SK-N-SH treated with all-trans-retinoic acid at 6 μM for 48 hours (cell line): ENCODE data around the gene OSBPL9.
"Not testable (repeated sequence)": the region's sequence is repeated elsewhere in the genome, so short reads cannot be mapped to it uniquely, and the experiment has no call there.

ENCODE experiments used
- ATAC-seq: fragments of 200-7000 bp; cut with Tn5 transposase; 3 replicates; pipeline ENCODE4 v1.9.1; 2020; ENCODE audit warnings: mild to moderate bottlenecking, moderate library complexity
- ARNTL ChIP-seq: fragments of 450-650 bp; formaldehyde crosslinking; IDR thresholded peaks from 2 replicates; pipeline ENCODE4 v1.5.0; 2020; ENCODE audit warnings: low read depth, mild to moderate bottlenecking, moderate library complexity, borderline replicate concordance
- BACH2 ChIP-seq: fragments of 250-450 bp; sonication (Bioruptor Pico); IDR thresholded peaks from 2 replicates; pipeline ENCODE4 v1.9.0; 2021; ENCODE audit warnings: mild to moderate bottlenecking, borderline replicate concordance
- CREB5 ChIP-seq: fragments of 250-450 bp; sonication (Bioruptor Pico); IDR thresholded peaks from 2 replicates; pipeline ENCODE4 v1.5.1; 2020; ENCODE audit warnings: low read depth, mild to moderate bottlenecking, moderate library complexity
- CSRNP3 ChIP-seq: fragments of 250-450 bp; sonication (Bioruptor Pico); IDR thresholded peaks from 2 replicates; pipeline ENCODE4 v1.5.1; 2021; ENCODE audit warnings: mild to moderate bottlenecking, moderate library complexity
- GLIS3 ChIP-seq: fragments of 250-450 bp; sonication (Bioruptor Pico); IDR thresholded peaks from 2 replicates; pipeline ENCODE4 v1.5.0; 2020; ENCODE audit warnings: mild to moderate bottlenecking, moderate library complexity
- ISL1 ChIP-seq: fragments of 250-450 bp; sonication (Bioruptor Pico); IDR thresholded peaks from 2 replicates; pipeline ENCODE4 v2.1.2; 2022; ENCODE audit warnings: mild to moderate bottlenecking, moderate library complexity
- OSR1 ChIP-seq: fragments of 250-450 bp; sonication (Bioruptor Pico); IDR thresholded peaks from 2 replicates; pipeline ENCODE4 v1.8.0; 2022; ENCODE audit warnings: moderate library complexity, mild to moderate bottlenecking, inconsistent platforms
- POU6F1 ChIP-seq: fragments of 250-450 bp; sonication (Bioruptor Pico); IDR thresholded peaks from 2 replicates; pipeline ENCODE4 v1.8.0; 2021; ENCODE audit warnings: low read depth, mild to moderate bottlenecking, moderate library complexity, borderline replicate concordance
- PPARA ChIP-seq: fragments of 250-450 bp; sonication (Bioruptor Pico); IDR thresholded peaks from 2 replicates; pipeline ENCODE4 v1.5.0; 2020; ENCODE audit warnings: mild to moderate bottlenecking, borderline replicate concordance
- RARB ChIP-seq: fragments of 250-450 bp; sonication (Bioruptor Pico); IDR thresholded peaks from 2 replicates; pipeline ENCODE4 v1.8.0; 2021; ENCODE audit warnings: mild to moderate bottlenecking, moderate library complexity
- TCF4 ChIP-seq: fragments of 250-450 bp; sonication (Bioruptor Pico); IDR thresholded peaks from 2 replicates; pipeline ENCODE4 v1.8.0; 2021; ENCODE audit warnings: mild to moderate bottlenecking, moderate library complexity, borderline replicate concordance
- TOX ChIP-seq: fragments of 250-450 bp; sonication (Bioruptor Pico); IDR thresholded peaks from 2 replicates; pipeline ENCODE4 v1.8.0; 2021; ENCODE audit warnings: mild to moderate bottlenecking, moderate library complexity, borderline replicate concordance
- TSHZ2 ChIP-seq: fragments of 250-450 bp; sonication (Bioruptor Pico); IDR thresholded peaks from 2 replicates; pipeline ENCODE4 v1.5.0; 2020; ENCODE audit warnings: mild to moderate bottlenecking, moderate library complexity
- ZC3H10 ChIP-seq: fragments of 250-450 bp; sonication (Bioruptor Pico); IDR thresholded peaks from 2 replicates; pipeline ENCODE4 v1.5.1; 2021; ENCODE audit warnings: mild to moderate bottlenecking, moderate library complexity
- ZFP3 ChIP-seq: fragments of 250-450 bp; sonication (Bioruptor Pico); IDR thresholded peaks from 2 replicates; pipeline ENCODE4 v1.5.0; 2020; ENCODE audit warnings: mild to moderate bottlenecking, moderate library complexity
- ZNF70 ChIP-seq: fragments of 450-650 bp; formaldehyde crosslinking; IDR thresholded peaks from 2 replicates; pipeline ENCODE4 v1.5.0; 2020; ENCODE audit warnings: mild to moderate bottlenecking, moderate library complexity
- ZNF8 ChIP-seq: fragments of 450-650 bp; formaldehyde crosslinking; IDR thresholded peaks from 2 replicates; pipeline ENCODE4 v1.5.0; 2020; ENCODE audit warnings: mild to moderate bottlenecking, moderate library complexity

OSBPL9 gene

GRCh38 chr1:51644020-51644419 is 27.1 kb downstream of the OSBPL9 start:
- TF ChIP-seq GLIS3 (CRISPR knock-in tag) (no peak), PPARA (CRISPR knock-in tag) (no peak), POU6F1 (CRISPR knock-in tag) (no peak), BACH2 (CRISPR knock-in tag) (no peak), ZNF70 (no peak), ZFP3 (no peak), CREB5 (no peak), CSRNP3 (CRISPR knock-in tag) (no peak), TSHZ2 (CRISPR knock-in tag) (no peak), ISL1 (no peak), TCF4 (CRISPR knock-in tag) (no peak), TOX (CRISPR knock-in tag) (no peak), OSR1 (no peak)
- no peak for ATAC-seq

GRCh38 chr1:51644533-51645197 is 27.8 kb downstream of the OSBPL9 start:
- TF ChIP-seq ZFP3 (0 out of 2 replicates have a peak, but pooled peaks have one; percentile 14), TSHZ2 (CRISPR knock-in tag) (no peak)
- peak; percentile 66 for ATAC-seq

- ATAC-seq, result not testable (repeated sequence)
Observed at GRCh38 chr1:51646592-51646991, 29.7 kb downstream of the OSBPL9 start.

- TF ChIP-seq RARB (CRISPR knock-in tag), result no peak
- peak; percentile 61; the same call in 1 of the 2 replicates for TF ChIP-seq TCF4 (CRISPR knock-in tag)
- TF ChIP-seq ZFP3, result peak; percentile 51; the same call in 1 of the 2 replicates
- no peak for TF ChIP-seq ZNF70
- peak; percentile 80 for TF ChIP-seq ISL1
- no peak for TF ChIP-seq ZC3H10 (CRISPR knock-in tag)
- peak; percentile 84 for TF ChIP-seq TSHZ2 (CRISPR knock-in tag)
- TF ChIP-seq GLIS3 (CRISPR knock-in tag), result 0 out of 2 replicates have a peak, but pooled peaks have one; percentile 43
- TF ChIP-seq ARNTL (CRISPR knock-in tag), result no peak
- TF ChIP-seq ZNF8, result no peak
- peak; percentile 88 for ATAC-seq
Observed at GRCh38 chr1:51648180-51649109, 31.6 kb downstream of the OSBPL9 start.
